SK-MEL-5 (cell line): ENCODE data around the gene DOK3. TPM values are rescaled to one million over a fixed set of nuclear protein-coding genes. Genes with fewer than 3 reads are reported as not detected.

Source experiments
- DNase-seq: peaks from one replicate; pipeline ENCODE4 v3.0.0-alpha.2; 2016; ENCODE audit warnings: low read depth, low spot score
- in situ Hi-C: cut with HindIII; loops from 2 replicates; pipeline ENCODE4 v1.10.0; 2016; ENCODE audit warnings: low sequenced_read_pairs, high pct_unique_total_duplicates, low pct_unique_long_range_greater_than_20kb
- total RNA-seq: library from RNA; depleted of rRNA; stranded (reverse); fragments of >200 nt; shearing (Covaris generic); gene quantifications from 2 replicates; pipeline ENCODE4 v1.2.3, GENCODE V29; 2014

The DOK3 gene
- total RNA-seq, 1 experiment from 2014 or later, result 2.0 TPM

DNA sequence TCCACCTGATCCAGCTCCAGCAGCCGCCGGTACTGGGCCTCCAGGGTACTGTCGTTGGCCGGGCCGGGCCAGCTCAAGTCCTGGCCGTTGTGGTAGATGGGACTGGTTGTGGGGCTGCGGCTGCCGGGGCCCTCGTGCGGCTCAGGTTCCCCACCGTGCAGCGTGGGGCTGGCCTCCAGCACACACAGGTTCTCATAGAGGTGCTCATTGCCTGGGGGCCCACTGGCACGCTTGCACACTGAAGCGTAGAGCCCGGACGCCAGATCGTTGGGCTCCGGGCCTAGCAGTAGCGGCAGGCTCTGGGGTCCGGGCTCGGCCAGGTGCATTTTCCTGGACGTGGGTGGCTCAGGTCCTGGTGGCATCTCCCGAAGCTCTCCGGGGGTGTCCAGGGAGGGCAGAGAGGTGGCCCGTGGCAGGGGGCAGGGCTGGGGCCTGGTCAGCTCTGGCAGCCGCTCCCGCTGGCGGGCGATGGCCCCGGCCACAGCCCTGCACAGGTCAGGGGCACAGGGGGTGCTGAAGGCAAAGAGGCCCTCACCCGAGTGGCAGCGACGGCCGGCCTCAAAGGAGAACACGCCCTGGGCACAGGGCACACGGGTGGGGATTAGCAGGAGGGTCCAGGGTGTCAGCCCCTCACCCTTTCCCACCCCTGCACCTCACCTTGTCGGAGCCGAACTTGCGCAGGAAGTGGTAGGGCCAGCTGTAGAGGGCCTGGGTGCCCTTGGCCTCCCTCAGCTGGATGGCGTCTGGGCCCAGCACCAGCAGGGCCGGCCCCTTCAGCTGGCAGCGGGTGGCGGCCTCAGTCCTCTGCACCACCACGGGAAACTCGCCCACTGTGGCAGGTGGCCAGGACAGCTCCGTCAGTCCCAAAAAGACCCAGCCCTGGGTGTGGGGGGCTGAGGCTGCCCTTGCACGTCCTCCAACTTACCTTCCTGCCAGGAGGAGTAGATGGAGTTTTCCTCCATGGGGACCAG is 5.3 kb downstream of the DOK3 start:
- in situ Hi-C loops, result no loop called here
- no peak for DNase-seq

DNA sequence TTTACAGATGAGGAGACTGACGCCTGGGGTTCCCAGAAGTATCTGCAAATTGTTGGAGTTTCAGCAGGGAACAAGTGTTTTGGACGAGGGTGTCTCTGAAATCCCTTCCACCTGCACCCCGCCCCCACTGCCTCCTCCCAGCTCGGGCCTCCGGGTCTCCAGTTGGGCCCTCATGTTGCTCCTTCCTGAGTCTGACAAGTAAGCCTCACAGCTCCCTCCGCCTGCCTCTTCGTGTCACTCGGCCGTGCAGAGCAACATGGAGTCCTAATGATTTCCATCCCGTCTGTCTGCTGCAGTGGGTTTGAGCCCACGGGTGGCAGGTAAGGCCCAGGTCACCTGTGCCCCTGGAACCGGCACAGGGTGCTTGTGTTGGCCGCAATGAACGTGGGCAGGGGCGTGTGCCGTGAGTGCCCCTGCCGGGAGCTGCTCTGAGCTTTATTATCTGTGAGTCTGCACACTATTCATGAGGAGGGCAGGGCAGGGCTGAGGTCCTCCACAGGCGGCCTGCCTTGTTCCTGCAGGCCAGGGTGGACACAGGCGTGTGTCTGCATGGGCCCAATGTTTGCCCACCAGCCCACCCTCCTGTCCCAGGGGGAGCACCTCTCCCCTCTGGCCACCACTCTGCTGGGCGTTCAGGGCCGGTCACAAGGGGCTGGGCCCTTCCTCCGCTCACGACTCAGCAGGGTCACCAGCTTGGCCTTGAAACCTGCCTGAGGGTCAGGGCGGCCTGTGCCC is 6.1 kb downstream of the DOK3 start:
- no peak for DNase-seq
- in situ Hi-C loops, result no loop called here

DNA sequence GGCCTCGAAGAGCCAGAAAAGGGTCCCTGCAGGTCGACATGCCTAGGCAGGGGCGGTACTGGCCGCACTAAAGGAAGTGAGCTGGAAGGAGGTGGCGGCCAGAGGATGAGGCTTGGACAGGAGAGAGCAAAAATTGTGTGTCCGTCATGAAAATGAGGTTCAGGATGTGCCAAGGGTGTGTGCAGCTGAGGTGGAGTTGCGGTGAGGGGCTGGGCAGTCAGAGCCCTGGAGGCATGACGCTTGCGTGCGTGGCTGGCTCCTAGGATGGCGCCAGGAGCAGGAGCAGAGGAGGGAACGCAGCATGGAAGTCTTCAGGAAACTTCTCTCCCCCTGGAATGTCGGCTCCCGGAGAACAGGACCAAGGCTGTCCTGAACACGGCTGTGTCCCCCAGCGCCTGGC is 6.7 kb downstream of the DOK3 start:
- in situ Hi-C loops, result no loop called here
- DNase-seq, result no peak

DNA sequence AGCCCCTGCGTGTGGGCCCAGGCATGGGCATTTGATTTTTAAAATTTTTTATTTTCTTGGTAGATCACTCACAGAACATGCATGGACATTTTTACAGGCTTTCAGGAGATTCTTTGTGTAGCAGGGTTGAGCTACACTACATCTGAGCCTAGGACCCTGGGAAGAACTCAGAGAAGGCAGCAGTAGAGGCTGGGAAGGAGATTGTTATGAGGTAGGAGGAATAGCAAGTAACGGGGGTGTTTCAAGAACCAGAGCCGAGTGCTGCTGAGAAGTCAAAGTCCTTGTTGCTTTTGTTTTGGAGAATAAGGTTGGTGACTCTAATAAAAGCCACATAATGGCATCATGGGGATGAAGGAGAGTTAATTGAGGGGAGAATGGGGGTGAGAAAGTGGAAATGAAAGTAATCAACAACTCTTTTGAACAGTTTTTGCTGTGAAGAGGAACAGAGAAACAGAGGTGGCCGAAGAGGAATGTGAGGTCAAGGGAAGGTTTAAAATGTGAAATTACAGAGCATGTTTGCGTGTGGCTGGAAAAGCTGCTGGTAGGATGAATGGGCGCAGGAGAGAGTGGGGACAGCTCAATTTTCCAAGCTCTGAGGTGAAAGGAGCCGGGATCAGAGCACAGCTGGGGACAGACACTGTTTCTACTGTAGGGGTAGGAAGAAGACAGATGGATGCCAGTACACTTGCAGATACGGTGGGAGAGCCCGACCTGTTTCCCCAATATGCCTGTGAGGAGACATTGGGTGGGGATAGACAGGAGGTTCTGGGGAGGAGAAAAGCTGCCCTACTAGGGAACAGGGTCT is 7.5 kb downstream of the DOK3 start:
- DNase-seq, result no peak
- in situ Hi-C loops, result no loop called here

DNA sequence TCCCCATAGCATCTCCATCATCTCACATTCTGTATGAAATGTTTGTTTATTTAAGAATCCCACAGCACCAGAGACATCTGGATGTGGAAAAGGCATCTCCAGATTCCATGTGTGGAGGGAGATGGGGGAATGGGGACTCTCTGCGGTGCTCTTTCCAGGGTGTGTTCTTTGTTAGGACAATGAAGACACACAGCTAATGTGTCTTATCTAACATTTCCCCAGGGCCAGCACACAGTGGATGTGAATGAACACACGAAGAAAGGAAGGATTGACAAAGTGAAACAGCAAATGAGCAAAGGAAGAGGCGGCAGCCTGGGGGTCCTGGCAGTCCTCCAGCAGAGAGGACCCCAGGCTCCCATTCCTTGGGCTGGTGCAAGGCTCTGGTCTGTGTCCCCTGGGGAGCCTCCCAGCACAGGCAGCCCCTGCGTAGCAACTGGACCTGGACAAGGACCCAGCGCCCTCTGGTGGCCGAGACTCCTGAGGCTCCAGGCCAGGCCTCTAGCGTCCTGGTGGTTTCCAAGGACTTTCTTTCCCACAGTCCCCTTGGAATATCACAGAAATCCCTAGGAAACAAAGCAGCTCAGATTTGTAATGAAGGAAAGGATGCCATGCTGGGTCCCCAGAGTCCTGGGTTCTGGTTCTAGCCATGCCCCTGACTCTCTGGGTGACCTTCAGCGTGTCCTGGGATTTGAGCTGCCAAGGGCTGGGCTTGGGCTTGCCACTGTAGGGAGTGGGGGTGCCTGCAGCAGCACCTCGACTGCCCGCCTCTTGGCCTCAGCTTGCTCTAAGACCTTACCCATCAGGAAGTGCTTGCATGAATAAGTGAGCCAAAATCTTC is 8.7 kb downstream of the DOK3 start:
- in situ Hi-C loops, result no loop called here
- DNase-seq, result peak; percentile 84

DNA sequence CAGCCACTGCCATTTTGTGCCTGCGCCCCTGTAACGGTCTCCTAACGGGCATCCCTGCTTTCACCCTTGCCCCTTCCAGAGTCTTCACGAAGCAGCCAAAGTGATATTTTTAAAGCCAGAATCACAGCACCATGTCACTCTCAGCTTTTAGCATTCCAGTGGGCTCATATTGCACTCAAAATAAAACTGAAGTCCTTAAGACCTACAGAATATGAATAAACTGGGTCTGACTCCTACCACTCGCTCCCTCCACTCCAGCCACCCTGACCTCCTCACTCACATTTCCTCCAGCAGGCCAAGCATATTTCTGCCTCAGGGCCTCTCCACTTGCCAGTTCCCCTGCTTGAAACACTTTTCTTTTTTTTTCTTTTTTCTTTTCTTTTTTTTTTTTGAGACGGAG is 9.8 kb downstream of the DOK3 start:
- in situ Hi-C loops, result no loop called here
- no peak for DNase-seq

DNA sequence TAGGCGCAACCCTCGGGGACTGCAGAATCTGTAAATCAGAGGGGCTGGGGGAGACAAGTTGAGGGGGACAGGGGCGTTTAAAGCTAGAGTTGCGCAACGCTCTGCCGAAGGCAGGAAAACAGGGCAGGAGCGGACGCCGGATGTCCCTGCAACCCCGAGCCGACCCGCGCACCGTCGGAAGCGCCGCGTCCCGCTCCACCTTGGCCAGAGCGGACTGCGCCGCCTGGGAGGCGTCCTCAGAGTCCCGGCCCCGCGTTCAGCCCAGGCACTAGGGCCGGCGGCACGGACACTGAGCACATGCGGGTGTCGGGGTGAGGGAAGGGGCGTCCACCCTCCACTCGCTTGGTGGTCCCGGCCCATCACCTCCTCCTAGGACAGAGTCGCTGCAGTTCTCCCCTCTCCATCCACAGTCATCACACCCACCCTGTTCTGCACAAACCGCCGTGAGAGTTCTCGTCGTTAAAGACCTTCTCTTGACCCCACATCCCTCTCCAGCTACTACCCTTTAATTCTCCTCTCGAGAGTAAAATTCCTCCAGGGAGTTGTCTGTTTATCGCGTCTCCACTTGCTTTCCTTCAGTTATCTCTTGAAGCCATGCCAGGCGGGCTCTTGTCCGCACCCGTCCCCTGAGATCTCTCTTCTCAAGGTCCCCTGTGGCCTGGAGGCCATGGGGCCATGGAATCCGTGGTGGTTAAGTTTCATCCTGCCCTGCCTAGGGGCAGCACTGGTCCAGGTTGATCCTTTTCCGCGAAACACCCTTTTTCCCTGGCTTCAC is 11.4 kb downstream of the DOK3 start:
- in situ Hi-C loops, result no loop called here
- no peak for DNase-seq

DNA sequence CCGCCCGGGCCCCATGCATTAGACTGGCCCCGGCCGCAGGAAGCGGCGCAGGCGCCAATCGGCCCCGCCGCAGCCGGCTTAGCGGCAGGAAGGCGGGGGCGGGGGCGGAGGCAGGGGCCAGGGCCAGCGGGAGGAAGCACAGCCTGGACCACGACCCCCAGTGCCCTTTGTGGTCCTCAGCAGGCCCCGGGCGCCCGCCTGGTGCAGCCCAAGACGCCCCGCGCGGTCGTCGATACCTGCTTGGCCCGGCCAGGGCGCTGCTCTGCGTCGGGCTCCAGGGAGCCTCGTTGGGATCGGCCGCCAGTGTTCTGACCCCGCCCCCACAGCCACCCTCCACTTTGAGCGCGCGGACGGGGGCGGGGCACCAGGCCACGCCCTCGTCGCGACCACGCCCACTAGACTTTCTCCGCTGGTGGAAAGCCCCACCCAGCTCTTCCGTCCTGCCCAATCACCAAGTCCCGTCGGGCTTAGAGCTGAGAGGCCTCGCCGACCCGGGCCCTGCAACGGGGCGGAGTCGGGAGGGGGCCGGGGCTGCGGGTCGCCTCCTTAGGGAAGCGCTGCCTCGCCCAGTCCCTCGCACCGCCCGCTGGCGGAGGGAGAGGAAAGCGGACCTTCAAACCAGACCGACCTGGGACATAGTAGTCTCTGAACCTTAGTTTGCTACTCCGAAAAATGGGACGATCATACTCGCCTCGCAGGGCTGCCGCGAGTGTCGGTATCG is 12.2 kb downstream of the DOK3 start, which contains the start of gene PDLIM7:
TSS of gene PDLIM7 (minus strand) at position 313 of the 721 bp plus-strand sequence. CDS start 1,092 bp downstream, outside the sequence.
- peak; percentile 92 for DNase-seq
- in situ Hi-C loops, result no loop called here

DNA sequence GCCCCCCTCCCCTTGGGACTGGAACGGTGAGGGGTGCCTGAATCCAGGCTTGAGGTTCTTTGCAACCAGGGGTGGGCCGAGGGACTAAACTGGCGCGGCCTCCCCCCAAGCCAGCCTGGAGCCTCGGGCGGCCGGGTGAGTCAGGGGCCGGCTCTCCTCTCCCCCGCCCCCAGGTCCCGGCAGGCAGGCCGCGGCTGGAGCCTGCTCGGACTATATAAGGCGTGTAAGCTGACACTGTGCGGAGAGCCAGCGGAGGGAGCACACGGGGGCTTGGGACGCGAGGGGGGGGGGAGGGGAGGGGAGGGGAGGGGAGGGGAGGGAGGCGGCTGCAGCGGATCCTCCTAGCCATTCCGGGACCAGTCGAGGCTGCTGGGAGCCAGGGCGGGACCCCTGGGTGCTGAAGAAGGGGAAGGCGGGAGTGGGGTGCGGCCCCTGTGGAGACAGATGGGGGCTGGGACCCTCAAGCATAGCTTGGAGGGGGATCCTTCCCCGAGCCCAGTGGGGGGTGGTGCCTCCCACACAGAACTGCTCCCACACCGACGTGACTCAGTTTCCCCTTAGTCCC is 12.8 kb downstream of the DOK3 start:
- in situ Hi-C loops, result no loop called here
- peak; percentile 34 for DNase-seq

DNA sequence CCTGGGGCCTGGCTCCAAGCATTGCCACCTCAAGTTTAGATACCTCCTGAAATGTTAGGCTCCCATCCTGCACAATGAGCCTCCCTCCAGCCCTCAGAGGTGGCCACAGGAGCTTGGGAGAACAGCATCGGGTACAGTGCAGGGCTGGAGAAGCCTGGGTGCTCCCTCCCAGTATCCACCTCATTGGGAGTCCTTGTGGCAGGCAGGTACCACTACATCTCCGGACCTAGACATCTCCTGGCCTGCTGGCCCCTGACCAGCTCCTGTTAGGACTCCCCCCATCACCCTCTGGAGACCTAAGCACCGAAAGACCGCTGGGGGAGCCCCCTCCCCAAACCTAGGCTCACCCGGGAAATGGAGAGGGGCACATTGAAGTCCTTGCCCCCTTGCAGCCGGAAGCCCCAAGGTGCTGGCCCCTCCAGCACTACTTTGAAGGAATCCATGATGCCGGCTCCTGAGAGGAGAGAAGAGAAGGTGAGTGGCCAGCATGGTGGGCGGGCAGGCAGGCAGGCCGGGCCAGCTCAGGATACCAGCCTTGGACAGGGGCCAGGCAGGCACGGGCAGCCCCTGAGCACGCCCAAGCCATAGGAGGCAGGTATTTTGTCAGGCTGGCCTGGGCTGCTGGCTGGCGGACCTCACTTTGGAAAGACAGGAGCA is 13.4 kb downstream of the DOK3 start:
- in situ Hi-C loops, result no loop called here
- DNase-seq, result peak; percentile 37

DNA sequence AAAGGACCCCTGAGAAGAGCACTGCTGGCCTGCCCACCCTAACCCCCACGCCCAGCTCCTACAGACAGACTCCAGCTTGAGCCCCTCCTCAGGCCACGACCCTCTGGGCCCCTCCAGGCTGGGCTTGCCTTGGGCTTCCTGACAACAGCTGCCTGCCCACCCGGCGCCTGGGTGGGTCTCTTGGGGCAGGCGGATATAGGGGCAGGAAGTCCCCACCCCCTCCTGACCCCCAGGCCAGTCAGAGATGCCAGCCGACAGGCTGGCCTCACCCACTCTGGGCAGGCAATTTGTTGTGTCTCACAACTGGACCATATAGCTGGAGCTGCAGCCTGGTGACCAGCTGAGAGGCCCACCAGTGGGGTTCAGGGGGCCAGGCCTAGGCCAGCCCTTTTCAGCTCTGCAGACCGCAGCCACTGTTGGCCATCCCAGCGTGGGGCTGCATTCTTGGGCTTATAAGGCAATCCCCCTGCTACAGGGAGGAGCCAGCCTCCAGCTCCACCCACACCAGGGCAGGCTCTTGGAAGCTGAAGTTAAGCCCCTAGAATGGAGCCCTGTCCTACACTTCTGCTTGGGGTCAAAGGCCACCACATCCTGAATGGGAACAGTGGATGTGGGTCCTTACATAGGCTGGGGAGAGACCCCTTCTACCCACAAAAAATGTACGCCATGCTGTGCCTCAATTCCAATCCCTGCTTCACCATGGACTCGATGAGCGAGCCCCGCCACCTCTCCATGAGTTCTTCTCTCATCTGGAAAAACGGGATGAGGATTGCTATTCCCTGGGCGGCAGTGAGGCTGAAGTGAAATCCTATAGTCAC is 14.2 kb downstream of the DOK3 start:
- DNase-seq, result peak; percentile 43
- in situ Hi-C loops, result no loop called here

DNA sequence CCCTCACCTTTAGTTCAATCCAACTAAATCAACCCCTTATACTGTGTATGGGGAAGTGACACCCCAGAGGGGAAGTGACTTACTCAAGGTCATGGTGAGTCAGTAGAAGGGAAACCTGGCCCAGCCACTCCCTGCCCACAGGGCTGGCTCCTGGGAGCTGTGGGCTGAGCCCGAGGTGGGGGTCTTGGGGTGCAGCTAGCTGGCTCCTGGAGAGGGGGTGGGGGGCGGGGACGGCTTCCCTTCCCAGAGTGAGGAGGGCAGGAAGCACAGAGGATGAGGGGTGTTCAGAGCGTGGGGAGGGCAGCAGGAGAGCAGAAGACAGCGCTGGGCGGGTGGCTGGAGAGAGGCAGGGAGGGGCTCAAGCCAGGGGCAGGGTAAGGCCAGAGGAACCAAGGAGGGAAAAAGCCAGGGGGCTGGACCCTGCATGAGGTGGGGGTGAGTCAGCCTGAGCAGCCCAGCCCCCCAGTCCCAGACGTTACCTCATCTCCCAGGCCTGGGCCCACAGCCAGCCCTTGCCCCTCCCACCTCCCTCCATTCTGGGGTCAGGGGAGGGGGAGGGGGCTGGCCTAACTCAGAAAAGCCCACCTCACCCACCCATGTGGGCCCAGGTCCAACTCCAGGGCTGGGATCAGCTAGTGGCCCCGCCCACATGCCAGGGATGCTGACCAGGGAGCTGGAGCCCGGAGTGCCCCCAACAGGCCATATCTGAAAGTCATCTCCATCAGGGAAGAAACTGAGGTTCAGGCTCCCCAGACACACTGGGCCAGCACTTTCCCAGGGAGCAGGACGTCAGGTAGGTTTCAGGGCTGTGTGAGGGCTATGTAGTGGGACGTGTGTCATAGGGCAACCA is 15.1 kb downstream of the DOK3 start:
- peak; percentile 34 for DNase-seq

DNA sequence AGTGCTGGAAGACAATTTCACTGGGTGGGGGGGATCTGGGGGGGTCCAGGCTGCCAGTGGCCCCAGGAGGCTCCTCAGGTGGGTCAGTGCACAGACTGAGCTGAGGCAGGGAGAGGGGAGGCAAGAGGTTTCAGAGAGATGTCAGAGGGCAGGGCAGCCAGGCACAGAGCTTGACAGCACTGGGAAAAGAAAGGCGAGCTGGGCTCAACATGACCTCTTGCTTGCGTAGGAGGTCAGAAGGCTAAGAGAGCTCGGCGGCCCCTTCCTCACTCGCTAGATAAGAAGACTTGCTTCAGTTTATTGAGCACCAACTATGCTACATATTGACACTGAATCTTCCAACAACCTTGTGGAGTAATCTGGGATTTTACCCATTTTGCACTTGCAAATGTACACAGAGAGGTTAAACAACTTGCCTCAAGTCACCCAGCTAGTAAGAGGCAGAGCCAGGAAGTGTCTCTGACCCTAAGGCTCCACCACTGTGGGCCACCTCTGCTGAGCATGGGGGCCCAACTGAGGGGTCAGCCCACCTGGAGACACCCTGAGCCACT is 15.8 kb downstream of the DOK3 start:
- DNase-seq, result no peak
- in situ Hi-C loops, result no loop called here

More for the DNA sequence above, 15.1 kb downstream of the DOK3 start:
- in situ Hi-C loops, result no loop called here
